HepG2 (cell line): ENCODE measurements around the gene NTSR2. TPM values are rescaled to one million over a fixed set of nuclear protein-coding genes. Genes with fewer than 3 reads are reported as not detected.

Source experiments
- ATAC-seq: fragments of 200-7000 bp; cut with Tn5 transposase; 3 replicates; pipeline ENCODE4 v1.9.1; 2020; ENCODE audit warnings: mild to moderate bottlenecking, moderate library complexity
- BruUV-seq: library from RNA; stranded (reverse); fragments of 400-500 nt; replicated peaks from 2 replicates; lab custom pipeline; 2021; lab: Mats Ljungman, UMichigan
- CTCF ChIA-PET: fragments of 300-600 bp; formaldehyde crosslinking; extraction: SDS; loops from one replicate; lab custom pipeline; 2021; ENCODE audit warnings: low total read pairs, inconsistent platforms, low intra/inter-chr PET ratio; lab: Yijun Ruan, JAX
- POLR2A ChIA-PET: fragments of 350-600 bp; sonication (Branson Sonifier 250); formaldehyde crosslinking; loops from one replicate; lab custom pipeline; 2020; ENCODE audit warnings: antibody characterized with exemption, inconsistent platforms; lab: Yijun Ruan, JAX
- DNase-seq: peaks from one replicate; pipeline ENCODE4 v3.0.0-alpha.2; 2015; ENCODE audit warnings: low spot score
- FAIRE-seq: peaks from 3 replicates; lab custom pipeline; 2011; peaks lifted over from hg19 to GRCh38; lab: Jason Lieb, UNC
- H2AFZ ChIP-seq: one replicate; pipeline ENCODE4 v1.6.1; 2011; ENCODE audit warnings: low read length, inconsistent platforms
- H3K27ac ChIP-seq: fragments of 300-600 bp; 3 replicates; pipeline ENCODE4 v1.8.0; 2011; ENCODE audit warnings: mixed run types, mild to moderate bottlenecking, mixed read lengths, low read length, inconsistent platforms; ENCODE audit not compliant: insufficient read depth; ENCODE audit errors: extremely low read length
- H3K27me3 ChIP-seq, 2 experiments: fragments of 200-600 bp in 1 of 2; 2 replicates in 1 of 2; 3 replicates in 1 of 2; pipeline versions ENCODE4 v1.6.0 to v1.8.0; 2011; ENCODE audit warnings: low read length in 2 of 2, mild to moderate bottlenecking in 2 of 2, moderate library complexity in 2 of 2, inconsistent platforms in 1 of 2; ENCODE audit not compliant: insufficient read depth in 2 of 2, control insufficient read depth in 1 of 2
- H3K36me3 ChIP-seq, 2 experiments: fragments of 200-600 bp in 1 of 2; replicated peaks in 1 of 2; 2 replicates in 1 of 2; 3 replicates in 1 of 2; pipeline versions ENCODE4 v1.5.1 to v1.8.0; 2011; ENCODE audit warnings: low read length in 2 of 2, inconsistent platforms in 1 of 2; ENCODE audit not compliant: insufficient read depth in 2 of 2, control insufficient read depth in 1 of 2
- H3K4me1 ChIP-seq: 2 replicates; pipeline ENCODE4 v1.5.1; 2012; ENCODE audit warnings: low read length, inconsistent platforms; ENCODE audit not compliant: insufficient read depth
- H3K4me2 ChIP-seq: 2 replicates; pipeline ENCODE4 v1.6.0; 2011; ENCODE audit warnings: low read depth, low read length, inconsistent platforms
- H3K4me3 ChIP-seq, 3 experiments: fragments of 200-600 bp in 1 of 3; sonication (generic), shearing (Covaris generic) in 1 of 3; replicated peaks in 1 of 3; 2 replicates each; pipeline ENCODE4 v1.5.1; 2011 to 2016; ENCODE audit warnings: low read length in 3 of 3, inconsistent platforms in 2 of 3, low read depth in 2 of 3, mild to moderate bottlenecking in 2 of 3, control low read depth in 1 of 3, mixed read lengths in 1 of 3; ENCODE audit not compliant: insufficient read depth in 1 of 3
- H3K79me2 ChIP-seq: one replicate; pipeline ENCODE4 v1.6.1; 2011; ENCODE audit warnings: low read length, inconsistent platforms; ENCODE audit not compliant: insufficient read depth
- H3K9ac ChIP-seq: 2 replicates; pipeline ENCODE4 v1.6.0; 2011; ENCODE audit warnings: mild to moderate bottlenecking, low read depth, low read length, inconsistent platforms; ENCODE audit not compliant: insufficient read depth
- H3K9me3 ChIP-seq: 2 replicates; pipeline ENCODE4 v1.5.1; 2012; ENCODE audit warnings: mild to moderate bottlenecking, low read length
- H4K20me1 ChIP-seq: 2 replicates; pipeline ENCODE4 v1.6.0; 2011; ENCODE audit warnings: inconsistent platforms, mild to moderate bottlenecking, low read length, moderate library complexity; ENCODE audit not compliant: insufficient read depth
- FOSL2 ChIP-seq: sonication (generic); formaldehyde crosslinking; IDR thresholded peaks from 2 replicates; pipeline ENCODE4 v1.4.0; 2020; ENCODE audit warnings: missing genetic modification reagents
- HMG20B ChIP-seq: conservative IDR thresholded peaks from 2 replicates; pipeline ENCODE4 v1.6.1; 2016; ENCODE audit warnings: missing genetic modification reagents, missing compliant biosample characterization
- HOXA5 ChIP-seq: sonication (generic); formaldehyde crosslinking; IDR thresholded peaks from 2 replicates; pipeline ENCODE4 v1.4.0; 2020; ENCODE audit warnings: missing genetic modification reagents
- WGBS: methylation state at CpG from one replicate; pipeline ENCODE4 v1.1.6; 2017; ENCODE audit warnings: low lambda C conversion rate; 5-methylcytosine and 5-hydroxymethylcytosine counted together
- in situ Hi-C: cut with HindIII; loops from 2 replicates; pipeline ENCODE4 v1.10.0; 2017; ENCODE audit warnings: low pct_unique_long_range_greater_than_20kb; ENCODE audit not compliant: extremely low pct_ligation_motif_present
- intact Hi-C: fragments of 100-400 bp; cut with micrococcal nuclease; formaldehyde crosslinking; loops from one replicate; pipeline ENCODE4 v1.10.0; 2022; ENCODE audit not compliant: unreplicated experiment
- polyA plus RNA-seq, 8 experiments: library from polyadenylated mRNA; depleted of rRNA in 3 of 8; stranded (reverse) in 7 of 8; unstranded in 1 of 8; fragments of >200 nt; fragmentation: Illumina TruSeq in 4 of 8; extraction: Trizol in 4 of 8; gene quantifications; 2 replicates each; pipeline versions ENCODE4 v1.2.1 to v1.2.3, GENCODE V29; 2011 to 2016; ENCODE audit warnings: low read depth in 4 of 8, missing spikeins in 1 of 8, mixed read lengths in 1 of 8; ENCODE audit not compliant: insufficient read depth in 1 of 8
- total RNA-seq, 5 experiments: library from RNA; depleted of rRNA; stranded (reverse); fragments of >200 nt; fragmentation: Illumina TruSeq; extraction: Trizol; gene quantifications; 2 replicates each; pipeline ENCODE4 v1.2.3, GENCODE V29; 2016; ENCODE audit warnings: low read depth in 1 of 5
- TF ChIP-seq, protein P1 (sequence below), 2 experiments: IDR thresholded peaks; 2 replicates each; pipeline ENCODE4 v1.6.1; 2011 to 2012; ENCODE audit warnings: low read length in 2 of 2, borderline replicate concordance in 1 of 2, low read depth in 1 of 2, mild to moderate bottlenecking in 1 of 2, moderate library complexity in 1 of 2

The NTSR2 gene
- total and polyA plus RNA-seq, 2 of the 13 experiments (the other 11 are each of a cell fraction or from before 2014, with no cell fraction given), result not detected

DNA sequence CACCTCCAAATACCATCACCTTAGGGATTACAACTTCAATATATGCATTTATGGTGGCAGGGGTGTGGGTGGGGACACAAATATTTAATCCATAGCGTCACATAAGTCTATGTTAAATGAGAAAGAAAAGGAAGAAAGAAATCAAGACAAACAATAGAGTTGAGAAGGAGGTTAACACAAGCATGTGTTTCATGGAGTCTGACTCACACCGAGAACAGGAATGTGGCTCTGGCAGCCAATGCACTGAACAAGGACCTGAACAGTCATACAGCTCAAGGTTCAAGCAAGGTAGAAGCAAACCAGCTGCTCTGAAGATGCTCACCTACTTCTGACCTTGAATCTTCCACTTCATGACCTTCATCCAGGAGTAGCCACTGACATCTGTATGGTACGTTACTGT lies 40.2 kb upstream of the NTSR2 start:
- H3K4me3 ChIP-seq, result no peak overlapping the region
- no peaks in the 10 kb centered on the region for H4K20me1 ChIP-seq
- H3K4me2 ChIP-seq, result no peak overlapping the region
- ChIA-PET CTCF (no interaction called here), POLR2A (no interaction called here)
- no peak overlapping the region for H3K27ac ChIP-seq
- no peak overlapping the region for H3K9ac ChIP-seq
- DNase-seq (no peak), FAIRE-seq (no peak), ATAC-seq (no peak; the same call in 2 of the 3 replicates)
- in situ Hi-C loops, result no loop called here
- peaks cover 5 to 25% of the 10 kb centered on the region in 2 experiments; a peak in 3 of 5 replicates for H3K27me3 ChIP-seq
- no peaks in the 10 kb centered on the region for H3K79me2 ChIP-seq
- intact Hi-C loops, result no loop called here
- TF ChIP-seq HOXA5 (CRISPR knock-in tag) (no peak), FOSL2 (CRISPR knock-in tag) (0 out of 2 replicates have a peak, but pooled peaks have one; percentile 34)
- BruUV-seq, result no TSS peak
- H2AFZ ChIP-seq, result no peak overlapping the region
- H3K4me1 ChIP-seq, result peaks cover 2% of the 10 kb centered on the region; the same call in 1 of the 2 replicates
- H3K36me3 ChIP-seq, result no peaks in the 10 kb centered on the region
- no peaks in the 10 kb centered on the region for H3K9me3 ChIP-seq
- 22% methylated on average over 3 of the region's 3 CpGs for WGBS

DNA sequence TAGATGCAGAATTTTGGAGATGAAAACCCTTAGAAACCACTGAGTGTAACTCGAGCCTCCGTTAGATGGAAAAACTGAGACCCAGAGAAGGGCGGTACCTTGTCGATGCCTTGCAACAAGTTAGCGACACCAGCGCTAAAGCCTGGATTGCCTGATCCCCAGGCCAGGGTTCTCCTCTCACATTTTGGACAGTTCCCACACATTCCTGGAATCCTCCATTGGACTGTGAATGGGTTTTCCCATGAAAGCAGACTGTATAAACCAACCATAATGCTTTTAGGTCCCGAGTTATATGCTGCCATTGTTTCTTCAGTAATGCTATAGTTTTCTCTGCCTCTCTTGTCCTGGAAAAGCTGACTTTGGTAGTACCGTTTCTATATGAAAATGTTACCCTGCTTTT lies 39.3 kb upstream of the NTSR2 start:
- no peaks in the 10 kb centered on the region for H3K79me2 ChIP-seq
- H2AFZ ChIP-seq, result no peak overlapping the region
- FAIRE-seq (no peak), ATAC-seq (no peak), DNase-seq (no peak)
- no peaks in the 10 kb centered on the region for H3K9me3 ChIP-seq
- no TSS peak for BruUV-seq
- H3K4me3 ChIP-seq, result no peak overlapping the region
- no peaks in the 10 kb centered on the region for H4K20me1 ChIP-seq
- no peaks in the 10 kb centered on the region for H3K36me3 ChIP-seq
- POLR2A ChIA-PET, result no interaction called here
- in situ Hi-C loops (no loop called here), intact Hi-C loops (no loop called here)
- no peak overlapping the region for H3K27ac ChIP-seq
- TF ChIP-seq, protein P1, sequence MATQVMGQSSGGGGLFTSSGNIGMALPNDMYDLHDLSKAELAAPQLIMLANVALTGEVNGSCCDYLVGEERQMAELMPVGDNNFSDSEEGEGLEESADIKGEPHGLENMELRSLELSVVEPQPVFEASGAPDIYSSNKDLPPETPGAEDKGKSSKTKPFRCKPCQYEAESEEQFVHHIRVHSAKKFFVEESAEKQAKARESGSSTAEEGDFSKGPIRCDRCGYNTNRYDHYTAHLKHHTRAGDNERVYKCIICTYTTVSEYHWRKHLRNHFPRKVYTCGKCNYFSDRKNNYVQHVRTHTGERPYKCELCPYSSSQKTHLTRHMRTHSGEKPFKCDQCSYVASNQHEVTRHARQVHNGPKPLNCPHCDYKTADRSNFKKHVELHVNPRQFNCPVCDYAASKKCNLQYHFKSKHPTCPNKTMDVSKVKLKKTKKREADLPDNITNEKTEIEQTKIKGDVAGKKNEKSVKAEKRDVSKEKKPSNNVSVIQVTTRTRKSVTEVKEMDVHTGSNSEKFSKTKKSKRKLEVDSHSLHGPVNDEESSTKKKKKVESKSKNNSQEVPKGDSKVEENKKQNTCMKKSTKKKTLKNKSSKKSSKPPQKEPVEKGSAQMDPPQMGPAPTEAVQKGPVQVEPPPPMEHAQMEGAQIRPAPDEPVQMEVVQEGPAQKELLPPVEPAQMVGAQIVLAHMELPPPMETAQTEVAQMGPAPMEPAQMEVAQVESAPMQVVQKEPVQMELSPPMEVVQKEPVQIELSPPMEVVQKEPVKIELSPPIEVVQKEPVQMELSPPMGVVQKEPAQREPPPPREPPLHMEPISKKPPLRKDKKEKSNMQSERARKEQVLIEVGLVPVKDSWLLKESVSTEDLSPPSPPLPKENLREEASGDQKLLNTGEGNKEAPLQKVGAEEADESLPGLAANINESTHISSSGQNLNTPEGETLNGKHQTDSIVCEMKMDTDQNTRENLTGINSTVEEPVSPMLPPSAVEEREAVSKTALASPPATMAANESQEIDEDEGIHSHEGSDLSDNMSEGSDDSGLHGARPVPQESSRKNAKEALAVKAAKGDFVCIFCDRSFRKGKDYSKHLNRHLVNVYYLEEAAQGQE (IDR thresholded peaks at IDR 0.05; ENCODE audit: borderline replicate concordance in 1 of 2, low read depth in 1 of 2, low read length in 2 of 2), result 0 out of 4 replicates have a peak, but pooled peaks of 1 of the 2 experiments have one; percentile 10
- TF ChIP-seq HMG20B (CRISPR knock-in tag), result no peak
- CTCF ChIA-PET, result interaction anchor here (0.6 kb wide), 1 partner anchor 1358 kb away, joined by 3 read pairs; no protein-coding TSS in a partner anchor
- no peak overlapping the region for H3K4me2 ChIP-seq
- H3K9ac ChIP-seq, result no peak overlapping the region
- peaks cover 6% of the 10 kb centered on the region; the same call in 1 of the 2 replicates for H3K4me1 ChIP-seq
- 52% methylated on average over 8 of the region's 8 CpGs for WGBS
- H3K27me3 ChIP-seq, result peaks cover 4 to 16% of the 10 kb centered on the region in 2 experiments; a peak in 3 of 5 replicates
